HG03139 (cell line): Measurements from ENCODE around the gene RAB17.

Experiments
- ATAC-seq: cut with Tn5 transposase; IDR thresholded peaks from one replicate; pipeline ENCODE4 v1.9.1; 2021; ENCODE audit not compliant: unreplicated experiment

Gene RAB17

GRCh38 chr2:237540223-237540775 is 50.2 kb downstream of the RAB17 start:
- ATAC-seq = no peak

DNA sequence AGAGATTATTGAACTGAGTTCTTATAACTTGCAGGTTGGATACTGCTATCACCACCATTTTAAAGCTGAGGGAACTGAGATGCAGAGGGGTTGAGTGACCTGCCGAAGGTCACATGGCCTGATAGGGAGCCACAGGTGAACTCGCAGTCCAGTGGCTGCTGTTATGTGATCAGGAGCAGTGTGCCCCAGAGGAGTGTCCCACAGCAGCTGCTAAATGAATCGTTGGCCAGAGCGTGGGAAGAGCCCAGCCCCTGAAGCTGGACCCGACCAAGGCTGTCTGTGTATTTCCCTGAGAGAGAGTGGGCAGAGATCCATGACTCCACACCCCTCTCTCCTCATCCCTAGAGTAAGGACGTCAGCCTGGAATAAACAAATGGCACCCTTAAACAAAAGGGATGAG is 50.9 kb downstream of the RAB17 start:
- ATAC-seq = no peak

DNA sequence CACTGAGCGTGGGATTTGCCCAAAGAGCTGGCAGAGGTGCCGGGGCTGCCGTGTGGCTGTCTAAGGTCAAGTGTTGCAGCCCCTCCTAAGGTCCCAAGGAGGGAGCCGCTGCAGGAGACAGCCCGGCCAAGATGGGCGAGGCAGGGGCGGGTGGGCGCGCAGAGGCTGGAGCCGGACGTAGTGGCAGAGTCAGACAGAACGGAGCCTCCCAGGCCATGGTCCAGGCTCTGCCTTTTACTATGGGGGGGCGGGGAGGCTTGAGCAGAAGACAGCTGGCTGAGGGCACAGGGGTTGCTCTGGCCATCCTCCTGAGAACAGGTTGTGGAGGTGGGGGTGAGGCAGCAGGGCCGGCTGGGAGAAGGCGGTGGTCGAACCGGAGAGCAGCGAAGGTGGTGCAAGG is 51.6 kb downstream of the RAB17 start:
- ATAC-seq = no peak

DNA sequence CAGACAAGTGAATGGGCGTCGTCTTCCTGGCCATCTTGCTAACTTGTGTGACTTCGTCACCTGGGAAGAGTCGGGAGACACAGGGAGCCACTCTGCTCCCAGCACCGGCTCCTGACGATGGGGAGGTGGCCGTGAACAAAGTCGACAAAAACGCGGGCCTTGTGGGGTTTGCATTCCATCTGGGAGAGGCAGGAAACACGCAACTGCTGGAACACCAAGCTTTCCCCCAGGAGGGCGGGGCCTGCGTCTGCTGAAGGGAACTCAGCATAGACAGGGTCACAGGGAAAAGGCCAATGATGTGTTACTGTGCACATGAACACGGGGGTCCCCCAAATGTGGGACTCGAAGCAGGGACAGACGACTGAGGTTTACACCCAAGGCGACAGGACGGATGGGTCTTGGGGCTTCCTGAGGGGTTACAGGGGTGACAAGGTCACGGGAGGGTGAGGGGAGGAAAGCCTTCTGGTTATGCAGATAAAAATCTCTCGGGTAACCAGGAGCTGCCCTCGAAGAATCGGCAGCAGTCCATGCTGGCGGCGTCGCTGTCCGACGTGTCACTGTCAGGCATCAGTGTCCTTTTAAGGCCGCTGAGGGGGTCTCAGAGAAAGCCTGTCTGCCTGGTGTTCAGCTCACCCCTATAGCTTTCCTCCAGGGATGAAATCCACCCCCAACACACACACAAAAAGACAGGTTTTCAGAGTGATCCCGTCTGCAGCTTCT is 52.4 kb downstream of the RAB17 start:
- no peak for ATAC-seq

- no peak for ATAC-seq
These were observed 53.9 kb downstream of the RAB17 start for GRCh38 chr2:237536617-237537016.

- no peak for ATAC-seq
These were observed 54.5 kb downstream of the RAB17 start for GRCh38 chr2:237536083-237536415.

DNA sequence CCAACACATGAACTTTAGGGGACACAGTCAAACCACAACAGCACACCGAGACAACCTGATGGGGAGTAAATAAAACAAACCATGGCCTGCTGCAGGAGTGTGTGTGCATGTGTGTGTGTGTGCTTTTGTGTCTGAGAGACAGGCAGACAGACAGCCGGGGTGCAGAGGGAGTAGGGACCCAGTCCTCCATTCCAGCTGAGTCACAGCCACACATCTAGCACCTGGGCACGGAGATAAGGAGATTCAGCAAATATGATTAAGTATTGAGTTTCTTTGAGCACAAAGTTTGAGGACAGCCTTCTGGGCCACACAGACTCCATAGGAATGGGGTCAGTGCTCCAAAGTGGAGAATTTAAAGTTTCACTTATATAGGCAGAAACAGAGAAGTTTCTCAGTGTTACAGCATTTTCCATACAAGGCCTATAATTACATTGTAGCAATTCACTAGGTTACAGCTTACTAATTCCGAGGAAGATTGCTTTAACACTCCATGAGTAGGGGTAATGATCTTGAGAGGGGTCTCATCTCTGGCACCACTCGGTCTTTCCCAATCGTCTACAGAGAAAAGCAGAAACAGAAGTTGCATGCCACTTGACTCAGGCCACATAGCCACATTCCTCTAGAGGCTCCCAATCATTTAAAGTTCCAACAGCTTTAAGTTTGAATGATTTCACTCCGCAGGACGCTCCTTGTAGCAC is 55.0 kb downstream of the RAB17 start:
- no peak for ATAC-seq

- no peak for ATAC-seq
These were observed 56.2 kb downstream of the RAB17 start for GRCh38 chr2:237534380-237534779.

DNA sequence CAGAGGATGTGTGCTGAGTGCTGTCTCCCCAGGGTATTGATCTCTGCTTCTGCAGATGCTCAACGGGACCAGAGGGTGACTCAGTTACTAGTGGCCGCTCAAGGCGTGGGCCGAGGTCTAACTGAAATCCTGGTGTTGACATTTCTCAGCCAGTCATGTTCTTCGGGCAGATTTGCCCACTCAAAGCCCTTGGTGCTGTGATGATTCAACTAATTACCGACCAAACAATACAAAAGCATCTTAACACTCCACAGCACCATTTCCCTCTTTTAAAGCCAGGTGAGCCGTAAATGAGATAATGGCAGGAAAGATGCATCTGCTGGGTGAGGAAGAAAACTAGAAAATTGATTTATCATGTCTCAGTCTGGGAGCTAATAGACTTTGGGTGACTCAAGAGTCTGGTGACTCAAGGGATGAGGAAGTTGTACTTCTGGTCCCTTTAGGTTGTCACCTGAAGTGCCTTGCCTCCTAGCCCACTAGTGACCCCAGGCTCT is 56.8 kb downstream of the RAB17 start:
- ATAC-seq = no peak

DNA sequence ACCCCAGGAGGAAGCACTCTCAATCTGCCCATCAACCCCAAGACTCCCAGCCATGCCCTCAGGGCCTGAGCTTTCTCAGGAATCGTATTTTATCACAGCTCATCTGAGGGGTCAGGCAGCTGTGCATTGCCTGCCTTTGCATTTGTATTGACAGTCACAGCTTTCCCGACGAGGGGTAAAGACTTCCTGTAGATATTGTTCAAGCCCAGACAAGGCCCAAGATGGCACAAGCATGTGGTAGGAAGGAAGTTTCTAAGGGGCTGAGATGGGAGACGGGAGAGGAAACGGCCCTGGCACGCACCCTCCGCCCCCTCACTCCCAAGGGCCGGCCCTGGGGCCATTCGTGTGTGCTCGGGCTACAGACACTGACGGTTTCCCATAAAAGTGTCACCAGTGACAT is 58.4 kb downstream of the RAB17 start:
- ATAC-seq = no peak

DNA sequence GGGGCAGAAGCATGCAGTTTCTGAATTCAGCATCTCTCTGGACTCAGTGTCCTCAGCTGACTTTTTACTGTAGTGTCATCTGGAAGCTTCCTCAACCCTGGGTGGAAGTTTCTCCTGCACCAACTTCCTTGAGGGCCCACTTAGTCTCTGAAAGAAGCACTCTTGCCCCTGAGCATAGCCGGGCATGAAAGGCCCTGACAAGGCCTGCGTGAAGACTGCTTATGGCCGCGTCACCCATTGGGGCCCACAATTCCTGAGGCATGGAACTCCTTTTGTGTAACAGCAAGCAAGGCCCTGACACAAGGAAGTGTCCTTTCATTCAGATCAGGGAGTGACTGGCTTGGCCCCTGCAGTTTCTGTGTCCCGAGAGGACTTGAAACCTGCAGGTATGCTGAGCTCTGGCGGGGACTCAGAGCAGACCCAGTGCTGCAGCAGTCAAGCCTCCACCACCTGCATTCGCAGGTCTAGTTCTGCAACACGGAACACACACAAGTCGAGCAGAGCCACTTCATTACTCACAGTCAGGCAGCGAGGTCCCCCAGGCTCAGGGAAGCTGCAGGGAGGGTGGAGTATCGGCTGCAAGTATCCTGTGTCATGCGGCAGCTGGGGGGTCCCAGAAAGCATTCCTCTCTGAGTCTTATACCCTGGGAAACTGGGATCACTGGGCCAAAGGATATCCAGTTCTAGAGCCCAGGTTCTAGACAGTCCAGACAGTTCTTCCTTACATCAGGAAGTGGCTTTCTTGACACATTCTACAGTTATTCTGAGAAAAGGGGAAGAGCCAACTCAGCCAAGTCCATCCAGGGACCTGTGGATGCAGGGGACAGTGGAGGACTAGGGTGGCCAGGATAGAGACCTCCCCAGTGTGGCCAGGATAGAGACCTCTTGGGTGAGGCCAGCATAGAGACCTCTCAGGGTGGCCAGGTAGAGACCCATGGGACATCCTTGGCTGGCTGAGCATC is 59.8 kb downstream of the RAB17 start:
- ATAC-seq = peak; percentile 40

GRCh38 chr2:237529452-237530402 is 60.8 kb downstream of the RAB17 start:
- ATAC-seq = peak; percentile 85

GRCh38 chr2:237527766-237528165 is 62.8 kb downstream of the RAB17 start:
- no peak for ATAC-seq

- ATAC-seq = no peak
These were observed 63.3 kb downstream of the RAB17 start for GRCh38 chr2:237527233-237527632.

DNA sequence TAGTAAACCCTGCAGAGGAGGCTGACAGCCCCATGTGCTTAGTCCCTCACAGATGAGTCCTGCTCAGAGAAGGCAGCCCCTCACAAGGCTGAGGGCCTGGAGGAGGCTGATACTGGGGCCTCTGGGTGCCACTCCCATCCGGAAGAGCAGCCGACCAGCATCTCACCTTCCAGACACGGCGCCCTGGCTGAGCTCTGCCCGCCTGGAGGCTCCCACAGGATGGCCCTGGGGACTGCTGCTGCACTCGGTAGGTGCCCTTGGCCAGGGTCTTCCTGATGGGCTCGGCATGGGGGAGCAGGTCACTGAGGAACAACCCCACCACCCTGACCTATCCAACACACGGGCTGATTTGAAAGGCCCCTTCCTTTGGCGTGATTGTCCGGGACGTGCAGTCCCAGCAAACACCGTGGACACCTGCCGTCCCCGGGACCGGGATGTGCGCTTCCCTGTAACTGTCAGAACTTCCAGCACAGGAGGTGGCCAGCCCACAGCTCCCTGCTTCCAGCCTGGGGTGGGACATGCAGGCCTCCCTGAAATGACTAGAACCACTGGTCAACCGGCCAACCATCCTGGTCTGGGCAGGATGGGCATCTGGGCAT is 64.9 kb downstream of the RAB17 start:
- ATAC-seq = no peak

DNA sequence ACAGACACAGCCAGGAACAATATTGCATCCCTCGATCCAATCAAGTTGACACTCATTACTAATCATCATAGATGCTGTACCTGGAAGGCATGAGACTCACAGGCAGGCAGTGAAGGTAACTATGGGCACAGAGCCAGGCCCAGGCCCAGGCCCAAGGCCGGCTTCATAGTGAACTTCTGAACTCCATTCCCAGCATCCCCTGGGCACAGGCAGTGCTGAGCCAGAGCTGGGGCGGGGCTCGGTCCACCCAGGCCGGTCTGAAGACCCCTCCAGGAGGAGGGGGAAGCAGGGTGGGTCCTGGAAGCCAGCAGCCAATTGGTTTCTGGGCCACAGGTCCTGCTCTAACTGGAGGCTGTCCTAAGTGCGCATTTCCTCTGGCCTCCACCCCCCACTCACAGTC is 65.9 kb downstream of the RAB17 start:
- ATAC-seq = no peak
